Measurements from ENCODE around the gene HLA-DQB1. TPM values are rescaled to one million over a fixed set of nuclear protein-coding genes. Genes with fewer than 3 reads are reported as not detected.

Gene HLA-DQB1
- total RNA-seq, 1 experiment from 2014 or later = 126 TPM

GRCh38 chr6:32615885-32616532 lies 50.4 kb downstream of the HLA-DQB1 start:
- Histone ChIP-seq H3K9ac (ENCODE audit: low read length) (no peak overlapping the region), H3K9me3 (ENCODE audit: low read length) (0 out of 2 replicates have a peak, but pooled peaks cover 6% of the 10 kb centered on the region), H3K4me1 (ENCODE audit: low read length) (no peaks in the 10 kb centered on the region; the same call in 1 of the 2 replicates), H2AFZ (ENCODE audit: low read length) (no peak overlapping the region), H3K27me3 (ENCODE audit: low read length) (no peaks in the 10 kb centered on the region), H3K4me2 (ENCODE audit: low read depth, low read length, poor library complexity, severe bottlenecking) (no peak overlapping the region), H3K36me3 (ENCODE audit: insufficient read depth, low read length) (no peaks in the 10 kb centered on the region), H3K4me3 (ENCODE audit: low read length) (no peak overlapping the region), H3K79me2 (ENCODE audit: low read length) (no peaks in the 10 kb centered on the region), H3K9me2 (replicated peaks; ENCODE audit: insufficient read depth, low read length) (no peaks in the 10 kb centered on the region), H4K20me1 (ENCODE audit: insufficient read depth, low read depth, low read length) (no peaks in the 10 kb centered on the region), H3K27ac (ENCODE audit: low read length) (no peak overlapping the region)
- DNase-seq = no peak

GRCh38 chr6:32614366-32615081 lies 51.9 kb downstream of the HLA-DQB1 start:
- Histone ChIP-seq H3K4me1 (ENCODE audit: low read length) (peaks cover 12% of the 10 kb centered on the region), H3K9me2 (replicated peaks; ENCODE audit: insufficient read depth, low read length) (no peaks in the 10 kb centered on the region), H3K9me3 (ENCODE audit: low read length) (0 out of 2 replicates have a peak, but pooled peaks cover 6% of the 10 kb centered on the region), H3K9ac (ENCODE audit: low read length) (no peak overlapping the region), H2AFZ (ENCODE audit: low read length) (peak overlapping the region; percentile 42; the same call in 1 of the 2 replicates), H3K27ac (ENCODE audit: low read length) (no peak overlapping the region), H3K36me3 (ENCODE audit: insufficient read depth, low read length) (no peaks in the 10 kb centered on the region), H3K27me3 (ENCODE audit: low read length) (no peaks in the 10 kb centered on the region), H4K20me1 (ENCODE audit: insufficient read depth, low read depth, low read length) (no peaks in the 10 kb centered on the region), H3K4me2 (ENCODE audit: low read depth, low read length, poor library complexity, severe bottlenecking) (no peak overlapping the region), H3K79me2 (ENCODE audit: low read length) (no peaks in the 10 kb centered on the region), H3K4me3 (ENCODE audit: low read length) (no peak overlapping the region)
- no peak for DNase-seq

GRCh38 chr6:32613475-32613874 lies 53.0 kb downstream of the HLA-DQB1 start:
- H3K9ac ChIP-seq (ENCODE audit: low read length) = no peak overlapping the region
- no peaks in the 10 kb centered on the region for H3K79me2 ChIP-seq (ENCODE audit: low read length)
- H3K4me3 ChIP-seq (ENCODE audit: low read length) = no peak overlapping the region
- H3K9me2 ChIP-seq (replicated peaks; ENCODE audit: insufficient read depth, low read length) = no peaks in the 10 kb centered on the region
- DNase-seq = no peak
- H3K4me2 ChIP-seq (ENCODE audit: low read depth, low read length, poor library complexity, severe bottlenecking) = no peak overlapping the region
- H3K4me1 ChIP-seq (ENCODE audit: low read length) = peaks cover 15% of the 10 kb centered on the region
- H3K27ac ChIP-seq (ENCODE audit: low read length) = no peak overlapping the region
- no peaks in the 10 kb centered on the region for H3K27me3 ChIP-seq (ENCODE audit: low read length)
- 0 out of 2 replicates have a peak, but pooled peaks cover 6% of the 10 kb centered on the region for H3K9me3 ChIP-seq (ENCODE audit: low read length)
- no peaks in the 10 kb centered on the region for H4K20me1 ChIP-seq (ENCODE audit: insufficient read depth, low read depth, low read length)
- no peaks in the 10 kb centered on the region for H3K36me3 ChIP-seq (ENCODE audit: insufficient read depth, low read length)
- H2AFZ ChIP-seq (ENCODE audit: low read length) = no peak overlapping the region

- H3K79me2 ChIP-seq (ENCODE audit: low read length) = no peaks in the 10 kb centered on the region
- H3K4me3 ChIP-seq (ENCODE audit: low read length) = no peak overlapping the region
- no peaks in the 10 kb centered on the region for H3K9me2 ChIP-seq (replicated peaks; ENCODE audit: insufficient read depth, low read length)
- no peaks in the 10 kb centered on the region for H4K20me1 ChIP-seq (ENCODE audit: insufficient read depth, low read depth, low read length)
- H3K36me3 ChIP-seq (ENCODE audit: insufficient read depth, low read length) = no peaks in the 10 kb centered on the region
- peaks cover 27% of the 10 kb centered on the region for H3K4me1 ChIP-seq (ENCODE audit: low read length)
- H3K27ac ChIP-seq (ENCODE audit: low read length) = peak overlapping the region; percentile 19
- peak overlapping the region; percentile 51 for H3K4me2 ChIP-seq (ENCODE audit: low read depth, low read length, poor library complexity, severe bottlenecking)
- DNase-seq = no peak
- H3K9ac ChIP-seq (ENCODE audit: low read length) = 0 out of 2 replicates have a peak overlapping the region, but pooled peaks have one; percentile 23
- no peaks in the 10 kb centered on the region for H3K9me3 ChIP-seq (ENCODE audit: low read length)
- H2AFZ ChIP-seq (ENCODE audit: low read length) = 0 out of 2 replicates have a peak overlapping the region, but pooled peaks have one; percentile 3
- H3K27me3 ChIP-seq (ENCODE audit: low read length) = no peaks in the 10 kb centered on the region
Measured at GRCh38 chr6:32610682-32611296, 55.7 kb downstream of the HLA-DQB1 start.

- Histone ChIP-seq H4K20me1 (ENCODE audit: insufficient read depth, low read depth, low read length) (no peaks in the 10 kb centered on the region), H3K27me3 (ENCODE audit: low read length) (no peaks in the 10 kb centered on the region), H3K27ac (ENCODE audit: low read length) (peak overlapping the region; percentile 19), H2AFZ (ENCODE audit: low read length) (no peak overlapping the region), H3K4me3 (ENCODE audit: low read length) (peak overlapping the region; percentile 28; the same call in 1 of the 2 replicates), H3K9me2 (replicated peaks; ENCODE audit: insufficient read depth, low read length) (no peaks in the 10 kb centered on the region), H3K4me1 (ENCODE audit: low read length) (peaks cover 27% of the 10 kb centered on the region), H3K9me3 (ENCODE audit: low read length) (no peaks in the 10 kb centered on the region), H3K79me2 (ENCODE audit: low read length) (no peaks in the 10 kb centered on the region), H3K4me2 (ENCODE audit: low read depth, low read length, poor library complexity, severe bottlenecking) (peak overlapping the region; percentile 51), H3K9ac (ENCODE audit: low read length) (peak overlapping the region; percentile 23), H3K36me3 (ENCODE audit: insufficient read depth, low read length) (no peaks in the 10 kb centered on the region)
- peak; percentile 96 for DNase-seq
Measured at GRCh38 chr6:32609731-32610640, 56.5 kb downstream of the HLA-DQB1 start.

Other genes starting within 250 kb of the HLA-DQB1 start
- 1,241 and 1,934 TPM in 2 replicates for gene HLA-DRA, start 226.8 kb downstream of the HLA-DQB1 start, total RNA-seq (2014; rRNA removed; shearing (Covaris generic); ENCODE audit: low replicate concordance)
- gene HLA-DRB5, start 136.4 kb downstream of the HLA-DQB1 start, total RNA-seq (2014; rRNA removed; shearing (Covaris generic); ENCODE audit: low replicate concordance) = 445 and 522 TPM in 2 replicates
- 281 and 366 TPM in 2 replicates for gene HLA-DRB1, start 76.8 kb downstream of the HLA-DQB1 start, total RNA-seq (2014; rRNA removed; shearing (Covaris generic); ENCODE audit: low replicate concordance)
- gene HLA-DQA1, start 29.3 kb downstream of the HLA-DQB1 start, total RNA-seq (2014; rRNA removed; shearing (Covaris generic); ENCODE audit: low replicate concordance) = 216 and 309 TPM in 2 replicates
- gene HLA-DQA2, start 74.7 kb upstream of the HLA-DQB1 start, total RNA-seq (2014; rRNA removed; shearing (Covaris generic); ENCODE audit: low replicate concordance) = 40.2 and 66.5 TPM in 2 replicates
- 0.14 TPM in 1 of 2 replicates, not detected in the other for gene HLA-DQB2, start 96.9 kb upstream of the HLA-DQB1 start, total RNA-seq (2014; rRNA removed; shearing (Covaris generic); ENCODE audit: low replicate concordance)
- gene HLA-DOB, start 150.3 kb upstream of the HLA-DQB1 start, total RNA-seq (2014; rRNA removed; shearing (Covaris generic); ENCODE audit: low replicate concordance) = 77.3 and 91.6 TPM in 2 replicates
- 93.0 and 140 TPM in 2 replicates for gene TAP2, start 172.1 kb upstream of the HLA-DQB1 start, total RNA-seq (2014; rRNA removed; shearing (Covaris generic); ENCODE audit: low replicate concordance)
- gene PSMB8, start 177.4 kb upstream of the HLA-DQB1 start, total RNA-seq (2014; rRNA removed; shearing (Covaris generic); ENCODE audit: low replicate concordance) = 212 and 306 TPM in 2 replicates
- 120 and 171 TPM in 2 replicates for gene TAP1, start 187.0 kb upstream of the HLA-DQB1 start, total RNA-seq (2014; rRNA removed; shearing (Covaris generic); ENCODE audit: low replicate concordance)
- gene PSMB9, start 187.5 kb upstream of the HLA-DQB1 start, total RNA-seq (2014; rRNA removed; shearing (Covaris generic); ENCODE audit: low replicate concordance) = 185 and 284 TPM in 2 replicates

Data from Karpas-422 (cell line).